SKM-1 treated with dmso at 0.1 percent for 144 hours (cell line): ENCODE measurements around the gene KCNMA1.

Experiments
- DNase-seq: peaks from one replicate; lab custom pipeline; 2025; ENCODE audit not compliant: unreplicated experiment; lab: John Stamatoyannopoulos, UW

The KCNMA1 gene

GRCh38 chr10:76892766-76893479 lies 744.7 kb downstream of the KCNMA1 start:
- DNase-seq = no peak

DNA sequence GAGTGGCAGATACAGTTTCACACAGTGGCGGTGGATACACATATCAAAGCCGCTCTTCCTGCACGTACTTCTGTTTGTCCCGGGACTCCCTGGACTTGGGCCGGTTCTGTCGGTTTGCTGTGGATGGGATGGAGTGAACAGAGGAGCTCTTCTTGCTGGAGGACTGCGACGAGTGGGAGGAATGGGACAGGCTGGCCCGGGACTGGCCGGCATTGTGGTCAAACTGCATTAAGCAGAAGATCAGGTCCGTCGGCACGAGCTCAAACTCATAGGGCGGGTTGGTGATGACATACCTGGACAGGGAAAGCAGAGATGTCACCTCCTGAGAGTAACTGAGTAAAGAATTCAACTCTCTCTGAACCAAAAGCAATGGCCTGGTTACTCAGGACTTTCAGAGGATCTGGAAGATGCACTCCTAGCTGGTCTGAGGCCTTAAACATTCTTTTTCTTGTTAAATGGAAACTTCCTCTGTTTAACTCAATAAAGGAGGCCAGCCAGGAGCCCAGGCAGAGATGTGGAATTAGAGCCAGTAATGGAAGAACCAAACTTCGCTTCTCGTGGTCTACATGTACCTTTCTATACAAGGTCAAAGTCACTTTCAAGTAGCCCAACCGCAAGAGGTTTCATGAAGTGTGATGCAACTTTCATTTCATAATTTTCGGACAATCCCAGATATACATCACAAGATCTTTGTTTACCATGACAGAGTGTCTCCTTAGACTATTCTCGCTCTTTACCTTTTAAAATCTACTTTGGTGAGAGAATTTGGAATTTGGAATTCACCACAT lies 750.2 kb downstream of the KCNMA1 start:
- no peak for DNase-seq

- no peak for DNase-seq
Measured at GRCh38 chr10:76885816-76886215, 751.8 kb downstream of the KCNMA1 start.

GRCh38 chr10:76884673-76885275 lies 752.8 kb downstream of the KCNMA1 start:
- DNase-seq = no peak

DNA sequence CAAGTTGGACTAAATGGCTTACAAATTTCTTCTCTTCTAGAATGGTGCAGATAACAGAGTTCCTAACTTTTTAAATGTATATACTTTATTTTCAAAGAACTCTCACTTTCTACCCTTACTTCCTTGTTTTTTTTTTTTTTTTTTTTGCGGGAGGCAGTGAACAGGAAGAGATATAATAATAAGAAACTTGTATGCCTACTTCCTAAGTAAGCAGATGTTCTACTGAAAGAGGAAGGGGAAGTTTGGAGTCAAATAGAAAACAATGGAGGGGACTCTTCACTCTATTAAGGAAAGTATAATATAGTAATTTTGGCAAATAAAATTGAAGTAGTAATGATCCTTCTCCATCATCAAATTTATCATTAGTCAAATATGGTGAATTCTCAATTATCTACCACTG lies 754.0 kb downstream of the KCNMA1 start:
- DNase-seq = peak; percentile 83

- no peak for DNase-seq
Measured at GRCh38 chr10:76882796-76883195, 754.8 kb downstream of the KCNMA1 start.

GRCh38 chr10:76882245-76882644 lies 755.4 kb downstream of the KCNMA1 start:
- peak; percentile 24 for DNase-seq

DNA sequence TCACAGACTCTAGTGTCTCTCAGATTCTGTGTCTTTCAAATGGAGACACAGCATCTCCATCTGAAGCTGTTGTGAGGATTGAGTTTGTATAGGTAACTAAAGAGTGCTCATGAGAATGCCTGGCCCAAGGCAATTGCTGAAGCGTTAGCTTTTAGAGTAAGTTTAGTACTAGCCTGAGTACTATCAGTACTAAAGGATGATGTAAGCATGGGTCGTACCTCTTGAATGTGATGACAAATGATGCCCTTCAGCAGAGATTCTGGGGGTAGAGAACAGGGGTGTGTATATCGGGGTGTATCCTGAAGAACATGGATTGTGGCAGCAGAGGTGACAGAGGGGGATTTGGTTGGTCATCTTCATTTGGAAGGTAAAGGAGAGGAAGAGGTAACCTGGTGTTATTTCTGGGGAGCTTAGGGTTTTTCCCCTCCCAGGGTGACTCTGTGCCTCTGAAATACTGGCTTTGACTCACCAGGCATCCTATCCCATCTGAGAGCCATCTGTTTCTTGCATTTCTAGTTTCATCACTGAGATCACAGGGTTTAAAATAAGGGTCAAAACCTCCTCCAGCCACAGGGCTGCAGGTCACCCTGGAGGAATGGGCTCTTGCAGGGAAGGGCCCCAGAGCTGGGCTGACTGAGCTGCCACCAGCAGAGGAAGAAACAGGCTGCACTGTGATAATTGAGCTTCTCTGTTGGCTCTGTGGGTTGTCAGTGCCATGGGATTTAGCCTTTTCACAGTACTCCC lies 756.0 kb downstream of the KCNMA1 start:
- no peak for DNase-seq

GRCh38 chr10:76880931-76881330 lies 756.7 kb downstream of the KCNMA1 start:
- DNase-seq = no peak

- DNase-seq = no peak
Measured at GRCh38 chr10:76879116-76879913, 758.3 kb downstream of the KCNMA1 start.

DNA sequence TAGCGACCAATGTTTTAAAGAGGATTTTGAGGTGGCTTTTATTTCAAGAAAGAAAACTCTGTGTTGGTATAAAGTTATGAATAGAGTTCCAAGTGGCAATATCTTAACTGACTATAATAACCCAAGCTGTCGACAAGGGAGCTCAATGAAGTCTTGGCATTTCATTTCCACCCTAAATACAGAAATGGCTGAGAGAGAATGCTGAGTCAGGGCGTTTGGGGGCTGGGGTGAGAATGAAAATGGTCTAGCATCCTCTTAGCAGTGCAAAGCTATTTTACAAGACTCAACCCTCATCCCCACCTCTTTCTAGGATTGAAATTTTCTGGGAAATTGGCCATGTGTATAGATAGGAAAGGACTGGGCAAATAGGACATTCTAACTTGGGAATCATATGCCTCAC lies 759.1 kb downstream of the KCNMA1 start:
- DNase-seq = no peak

GRCh38 chr10:76874896-76875295 lies 762.7 kb downstream of the KCNMA1 start:
- no peak for DNase-seq

GRCh38 chr10:76874176-76874575 lies 763.4 kb downstream of the KCNMA1 start:
- DNase-seq = no peak

DNA sequence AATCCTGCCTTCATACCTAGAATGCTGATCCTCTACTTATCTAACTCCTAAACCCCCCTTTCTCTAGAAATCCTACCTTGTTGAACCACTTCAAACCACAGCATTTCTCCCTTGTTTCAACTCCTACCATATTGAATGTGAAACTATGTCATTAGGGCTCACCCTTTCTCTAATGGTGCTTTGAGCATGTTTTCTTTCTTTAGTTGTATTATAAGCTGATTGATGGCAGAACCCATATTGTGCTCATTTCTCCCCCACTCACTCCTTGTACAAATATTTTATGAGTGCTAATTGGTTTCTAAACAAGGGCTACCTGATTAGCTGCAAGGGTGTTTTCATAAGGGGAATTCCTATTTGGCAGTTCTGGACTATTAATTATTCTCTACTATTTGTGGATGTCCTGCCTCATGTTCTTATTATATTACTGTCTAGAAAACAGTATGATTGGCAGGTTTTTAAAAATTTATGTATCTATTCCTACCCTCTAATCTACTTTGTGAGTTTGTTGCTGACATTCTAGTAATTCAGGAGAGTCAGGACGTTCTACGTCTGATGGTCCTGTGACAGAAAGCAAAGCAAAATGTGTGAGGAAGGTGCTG lies 765.8 kb downstream of the KCNMA1 start:
- no peak for DNase-seq

GRCh38 chr10:76869931-76870330 lies 767.7 kb downstream of the KCNMA1 start:
- no peak for DNase-seq

GRCh38 chr10:76868098-76868977 lies 769.3 kb downstream of the KCNMA1 start:
- DNase-seq = no peak

DNA sequence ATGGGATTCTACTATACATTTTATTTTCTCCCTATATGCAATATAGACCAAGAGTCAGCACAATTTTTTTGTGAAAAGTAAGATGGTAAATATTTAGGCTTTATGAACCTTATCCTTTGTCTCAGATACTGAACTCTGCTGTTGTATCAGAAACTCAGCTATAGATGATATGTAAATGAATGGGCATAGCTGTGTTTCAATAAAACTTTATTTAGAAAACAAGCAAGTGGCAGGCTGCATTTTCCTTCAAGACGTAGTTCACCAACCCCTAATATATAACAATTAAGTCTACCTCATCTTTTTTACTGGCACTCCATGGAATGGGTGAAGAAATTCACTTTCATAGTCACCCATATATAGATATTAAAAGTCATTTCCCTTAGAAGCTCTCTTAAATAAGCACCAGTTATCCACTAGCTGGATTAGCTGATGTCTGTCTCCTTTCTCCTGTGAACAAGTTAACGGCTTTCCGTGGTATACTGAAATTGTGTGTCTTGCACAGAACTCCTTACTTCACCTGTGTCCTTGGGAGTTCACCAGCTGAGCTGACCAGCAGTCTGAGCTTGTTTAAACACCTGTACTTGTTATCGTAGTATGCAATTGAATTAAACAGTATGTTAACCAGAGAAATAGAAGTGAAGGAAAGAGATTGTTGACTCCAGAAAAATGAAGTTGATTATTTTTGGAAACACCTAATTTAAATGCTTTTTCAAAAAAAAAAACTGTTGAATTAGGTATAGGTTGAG lies 770.6 kb downstream of the KCNMA1 start:
- no peak for DNase-seq

DNA sequence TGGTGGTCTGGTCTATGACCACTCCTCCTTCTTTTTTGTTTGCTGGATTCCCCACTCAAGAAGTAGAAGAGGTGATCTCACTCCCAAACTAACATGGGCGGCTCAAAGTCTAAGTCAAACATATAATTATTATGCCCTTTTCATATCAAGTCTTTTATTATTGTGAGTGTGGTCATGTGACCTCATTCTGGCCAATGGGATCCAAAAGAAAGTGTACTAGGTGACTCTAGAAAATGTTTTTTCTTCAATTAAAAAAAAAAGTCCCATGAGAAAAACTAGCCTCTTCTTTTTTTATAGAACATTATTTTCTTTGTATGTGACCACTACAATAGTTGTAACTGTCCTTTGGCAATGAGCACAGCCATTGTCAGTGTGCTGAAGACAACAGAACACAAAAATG lies 772.7 kb downstream of the KCNMA1 start:
- no peak for DNase-seq

- DNase-seq = no peak
Measured at GRCh38 chr10:76858721-76859120, 778.9 kb downstream of the KCNMA1 start.
